H1 (cell line): ENCODE measurements around the gene OR8K1. TPM values are rescaled to one million over a fixed set of nuclear protein-coding genes. Genes with fewer than 3 reads are reported as not detected.

Source experiments
- CTCF ChIA-PET: fragments of 300-600 bp; sonication (Branson Sonifier 250); formaldehyde crosslinking; loops from one replicate; lab custom pipeline; 2021; ENCODE audit not compliant: partially characterized antibody; lab: Charles Lee
- POLR2A ChIA-PET: fragments of 300-600 bp; sonication (Branson Sonifier 250); formaldehyde crosslinking; loops from one replicate; lab custom pipeline; 2021; ENCODE audit warnings: inconsistent platforms; ENCODE audit not compliant: partially characterized antibody; lab: Charles Lee
- DNase-seq, 2 experiments: peaks; one replicate each; pipeline versions ENCODE4 v3.0.0 to v3.0.0-alpha.2; 2010 to 2022; ENCODE audit warnings: low spot score in 2 of 2, low read depth in 1 of 2, mixed read lengths in 1 of 2
- FAIRE-seq: peaks from 2 replicates; lab custom pipeline; 2011; peaks lifted over from hg19 to GRCh38; lab: Jason Lieb, UNC
- H2AFZ ChIP-seq: 2 replicates; pipeline ENCODE4 v1.8.1; 2012; ENCODE audit warnings: low read length, inconsistent platforms
- H2AK5ac ChIP-seq: 2 replicates; pipeline ENCODE4 v1.6.1; 2013; ENCODE audit warnings: low read depth, low read length
- H2BK120ac ChIP-seq: replicated peaks from 2 replicates; pipeline ENCODE3; 2013; ENCODE audit warnings: low read depth, low read length, inconsistent platforms
- H2BK12ac ChIP-seq: 2 replicates; pipeline ENCODE4 v1.6.1; 2013; ENCODE audit warnings: low read depth, low read length
- H2BK15ac ChIP-seq: 2 replicates; pipeline ENCODE4 v1.6.1; 2013; ENCODE audit warnings: low read length
- H2BK20ac ChIP-seq: 2 replicates; pipeline ENCODE4 v1.6.1; 2013; ENCODE audit warnings: low read length
- H2BK5ac ChIP-seq: 2 replicates; pipeline ENCODE4 v1.6.1; 2013; ENCODE audit warnings: low read depth, low read length
- H3K14ac ChIP-seq: 2 replicates; pipeline ENCODE4 v1.6.1; 2013; ENCODE audit warnings: inconsistent platforms; ENCODE audit not compliant: insufficient read length
- H3K18ac ChIP-seq: 2 replicates; pipeline ENCODE4 v1.6.1; 2013; ENCODE audit warnings: low read length; ENCODE audit errors: extremely low read depth
- H3K23ac ChIP-seq: 2 replicates; pipeline ENCODE4 v1.6.1; 2013; ENCODE audit warnings: inconsistent platforms; ENCODE audit not compliant: insufficient read length
- H3K23me2 ChIP-seq: 2 replicates; pipeline ENCODE4 v1.6.1; 2013; ENCODE audit warnings: low read depth, low read length
- H3K27ac ChIP-seq: 2 replicates; pipeline ENCODE4 v1.6.1; 2011; ENCODE audit warnings: low read depth, low read length, inconsistent platforms
- H3K27me3 ChIP-seq, 4 experiments: replicated peaks in 1 of 4; 1 replicate in 1 of 4; 2 replicates in 3 of 4; pipeline versions ENCODE4 v1.6.1 to v1.8.1; 2011 to 2013; ENCODE audit warnings: low read length in 3 of 4, mild to moderate bottlenecking in 3 of 4, inconsistent platforms in 2 of 4, mixed read lengths in 2 of 4, moderate library complexity in 1 of 4; ENCODE audit not compliant: control insufficient read depth in 3 of 4, insufficient read depth in 3 of 4; ENCODE audit errors: extremely low read depth in 1 of 4
- H3K36me3 ChIP-seq, 4 experiments: 2 replicates each; pipeline versions ENCODE4 v1.6.1 to v1.8.1; 2011 to 2013; ENCODE audit warnings: mild to moderate bottlenecking in 4 of 4, low read length in 3 of 4, moderate library complexity in 2 of 4, control low read depth in 1 of 4, inconsistent platforms in 1 of 4; ENCODE audit not compliant: insufficient read depth in 4 of 4, control insufficient read depth in 2 of 4
- H3K4ac ChIP-seq: replicated peaks from 2 replicates; pipeline ENCODE3; 2013; ENCODE audit warnings: low read length, low read depth, mixed read lengths, inconsistent platforms; ENCODE audit not compliant: insufficient read length
- H3K4me1 ChIP-seq, 4 experiments: replicated peaks in 1 of 4; 1 replicate in 1 of 4; 2 replicates in 3 of 4; pipeline versions ENCODE4 v1.6.1 to v1.8.1; 2011 to 2013; ENCODE audit warnings: low read length in 3 of 4, inconsistent platforms in 2 of 4, mixed read lengths in 1 of 4; ENCODE audit not compliant: insufficient read depth in 4 of 4, control insufficient read depth in 3 of 4
- H3K4me2 ChIP-seq, 2 experiments: 2 replicates each; pipeline versions ENCODE4 v1.6.1 to v1.8.1; 2011 to 2013; ENCODE audit warnings: low read depth in 2 of 2, low read length in 2 of 2, control low read depth in 1 of 2, inconsistent platforms in 1 of 2, mild to moderate bottlenecking in 1 of 2; ENCODE audit not compliant: insufficient read depth in 1 of 2
- H3K4me3 ChIP-seq, 4 experiments: fragments of 200-600, 300-600 bp in 1 of 4; sonication (generic), shearing (Covaris generic), sonication (Bioruptor Twin) in 1 of 4; 2 replicates each; pipeline versions ENCODE4 v1.5.1 to v1.8.1; 2011 to 2016; ENCODE audit warnings: low read length in 4 of 4, low read depth in 3 of 4, control low read depth in 2 of 4, inconsistent platforms in 2 of 4, mild to moderate bottlenecking in 2 of 4, mixed read lengths in 1 of 4, moderate library complexity in 1 of 4; ENCODE audit not compliant: insufficient read depth in 2 of 4; ENCODE audit errors: extremely low read depth in 1 of 4
- H3K56ac ChIP-seq: replicated peaks from 2 replicates; pipeline ENCODE3; 2013; ENCODE audit warnings: low read depth, mild to moderate bottlenecking, mixed read lengths, low read length, inconsistent platforms; ENCODE audit not compliant: insufficient read length
- H3K79me1 ChIP-seq: 2 replicates; pipeline ENCODE4 v1.6.1; 2013; ENCODE audit warnings: low read depth, low read length, control low read depth
- H3K79me2 ChIP-seq, 2 experiments: 2 replicates each; pipeline versions ENCODE4 v1.6.1 to v1.8.1; 2012 to 2013; ENCODE audit warnings: low read length in 2 of 2, mild to moderate bottlenecking in 2 of 2, inconsistent platforms in 1 of 2; ENCODE audit not compliant: insufficient read depth in 2 of 2, control insufficient read depth in 1 of 2
- H3K9ac ChIP-seq, 4 experiments: replicated peaks in 1 of 4; 1 replicate in 1 of 4; 2 replicates in 3 of 4; pipeline versions ENCODE4 v1.6.1 to v1.8.1; 2011 to 2013; ENCODE audit warnings: low read depth in 3 of 4, low read length in 3 of 4, control low read depth in 2 of 4, mild to moderate bottlenecking in 2 of 4, moderate library complexity in 2 of 4, inconsistent platforms in 1 of 4; ENCODE audit errors: extremely low read depth in 1 of 4
- H3K9me3 ChIP-seq, 2 experiments: 2 replicates each; pipeline versions ENCODE4 v1.6.1 to v1.8.1; 2012 to 2013; ENCODE audit warnings: mild to moderate bottlenecking in 2 of 2, moderate library complexity in 2 of 2, control low read depth in 1 of 2, inconsistent platforms in 1 of 2, low read depth in 1 of 2, low read length in 1 of 2, mixed read lengths in 1 of 2; ENCODE audit not compliant: insufficient read depth in 2 of 2
- H4K20me1 ChIP-seq, 2 experiments: replicated peaks in 1 of 2; 2 replicates each; pipeline versions ENCODE3 to v1.8.1; 2011 to 2013; ENCODE audit warnings: inconsistent platforms in 2 of 2, low read length in 2 of 2, mild to moderate bottlenecking in 1 of 2; ENCODE audit not compliant: insufficient read depth in 2 of 2, control insufficient read depth in 1 of 2
- H4K5ac ChIP-seq: 2 replicates; pipeline ENCODE4 v1.6.1; 2013; ENCODE audit warnings: low read length, low read depth, mixed read lengths, inconsistent platforms; ENCODE audit not compliant: insufficient read length
- H4K8ac ChIP-seq: 2 replicates; pipeline ENCODE4 v1.8.0; 2013; ENCODE audit warnings: mild to moderate bottlenecking, moderate library complexity, low read length, inconsistent platforms; ENCODE audit not compliant: insufficient read depth; ENCODE audit errors: extremely low read depth
- H4K91ac ChIP-seq: replicated peaks from 2 replicates; pipeline ENCODE3; 2013; ENCODE audit warnings: low read length, mixed read lengths, inconsistent platforms; ENCODE audit not compliant: insufficient read length
- FOSL1 ChIP-seq: IDR thresholded peaks from 2 replicates; pipeline ENCODE4 v1.6.1; 2011; ENCODE audit warnings: mild to moderate bottlenecking, low read depth, low read length, moderate library complexity; ENCODE audit not compliant: insufficient read depth
- GABPA ChIP-seq: IDR thresholded peaks from 2 replicates; pipeline ENCODE4 v1.6.1; 2011; ENCODE audit warnings: mild to moderate bottlenecking, low read length, moderate library complexity, borderline replicate concordance; ENCODE audit not compliant: insufficient read depth
- WGBS, 2 experiments: shearing (Covaris generic) in 1 of 2; methylation state at CpG; one replicate each; pipeline versions ENCODE4 v1.1.6 to v1.1.7; 2013 to 2015; ENCODE audit warnings: low lambda C conversion rate in 2 of 2, mixed read lengths in 2 of 2, inconsistent platforms in 1 of 2, low coverage in 1 of 2, missing lambda C conversion rate in 1 of 2; ENCODE audit not compliant: insufficient replicate concordance in 2 of 2, insufficient coverage in 1 of 2, insufficient read length in 1 of 2; ENCODE audit errors: extremely low coverage in 1 of 2, missing lambda C conversion rate in 1 of 2; 5-methylcytosine and 5-hydroxymethylcytosine counted together
- polyA plus RNA-seq, 7 experiments: library from polyadenylated mRNA; depleted of rRNA in 3 of 7; stranded (reverse) in 5 of 7; unstranded in 2 of 7; fragments of >200 nt in 5 of 7; fragments of 200-250 nt in 2 of 7; gene quantifications; 1 replicate in 5 of 7; 2 replicates in 1 of 7; 4 replicates in 1 of 7; pipeline versions ENCODE4 v1.2.1 to v1.2.3, GENCODE V29; 2011 to 2013; ENCODE audit warnings: missing spikeins in 2 of 7, mixed read lengths in 2 of 7
- total RNA-seq: library from RNA; stranded (reverse); fragmentation: NEBNext Ultra II Directional; extraction: Animal tissue kit (Norgen Biotek cat#: 25700); gene quantifications from 2 replicates; pipeline ENCODE4 v1.2.1, GENCODE V29; 2021

The OR8K1 gene
- total and polyA plus RNA-seq, 2 of the 8 experiments (the other 6 are each of a cell fraction or from before 2014, with no cell fraction given), result not detected

- no peak overlapping the region for H2AK5ac ChIP-seq
- H2BK120ac ChIP-seq, result no peak overlapping the region
- no peaks in the 10 kb centered on the region for H3K79me1 ChIP-seq
- H3K9ac ChIP-seq, result no peak overlapping the region
- H2AFZ ChIP-seq, result no peak overlapping the region
- H3K14ac ChIP-seq, result no peak overlapping the region
- no peak overlapping the region for H4K8ac ChIP-seq
- H2BK20ac ChIP-seq, result no peak overlapping the region
- no peak overlapping the region for H3K18ac ChIP-seq
- ChIA-PET POLR2A (no interaction called here), CTCF (interaction anchor here (1.5 kb wide), 1 partner anchor 12 kb away, joined by 3 read pairs; no protein-coding TSS in a partner anchor)
- 97% methylated on average over 3 of the region's 3 CpGs; no CpG with 5 or more reads in 1 of the 2 experiments for WGBS, 2 experiments
- H4K20me1 ChIP-seq, result no peaks in the 10 kb centered on the region
- no peak overlapping the region for H4K91ac ChIP-seq
- H3K23ac ChIP-seq, result no peak overlapping the region
- H2BK5ac ChIP-seq, result no peak overlapping the region
- no peak for FAIRE-seq
- no peak overlapping the region for H3K27ac ChIP-seq
- no peaks in the 10 kb centered on the region for H3K79me2 ChIP-seq
- no peaks in the 10 kb centered on the region for H3K36me3 ChIP-seq
- no peak overlapping the region for H4K5ac ChIP-seq
- H2BK15ac ChIP-seq, result no peak overlapping the region
- no peaks in the 10 kb centered on the region for H3K27me3 ChIP-seq
- no peak overlapping the region for H3K56ac ChIP-seq
- H3K4me2 ChIP-seq, result no peak overlapping the region
- no peak overlapping the region for H3K4me3 ChIP-seq
- DNase-seq, result no peak
- H3K9me3 ChIP-seq, result no peaks in the 10 kb centered on the region
- H3K4me1 ChIP-seq, result no peaks in the 10 kb centered on the region
- no peak overlapping the region for H3K4ac ChIP-seq
- no peaks in the 10 kb centered on the region for H3K23me2 ChIP-seq
- H2BK12ac ChIP-seq, result no peak overlapping the region
- TF ChIP-seq GABPA, result no peak
- TF ChIP-seq FOSL1, result no peak
Measured at GRCh38 chr11:56394381-56394780, 48.5 kb downstream of the OR8K1 start.
